Measurements from ENCODE around the gene KMO. TPM values are rescaled to one million over a fixed set of nuclear protein-coding genes. Genes with fewer than 3 reads are reported as not detected.

Gene KMO
- total and polyA plus RNA-seq, 2 of the 13 experiments (the other 11 are each of a cell fraction or from before 2014, with no cell fraction given): 0.01 TPM; not detected in 1

DNA sequence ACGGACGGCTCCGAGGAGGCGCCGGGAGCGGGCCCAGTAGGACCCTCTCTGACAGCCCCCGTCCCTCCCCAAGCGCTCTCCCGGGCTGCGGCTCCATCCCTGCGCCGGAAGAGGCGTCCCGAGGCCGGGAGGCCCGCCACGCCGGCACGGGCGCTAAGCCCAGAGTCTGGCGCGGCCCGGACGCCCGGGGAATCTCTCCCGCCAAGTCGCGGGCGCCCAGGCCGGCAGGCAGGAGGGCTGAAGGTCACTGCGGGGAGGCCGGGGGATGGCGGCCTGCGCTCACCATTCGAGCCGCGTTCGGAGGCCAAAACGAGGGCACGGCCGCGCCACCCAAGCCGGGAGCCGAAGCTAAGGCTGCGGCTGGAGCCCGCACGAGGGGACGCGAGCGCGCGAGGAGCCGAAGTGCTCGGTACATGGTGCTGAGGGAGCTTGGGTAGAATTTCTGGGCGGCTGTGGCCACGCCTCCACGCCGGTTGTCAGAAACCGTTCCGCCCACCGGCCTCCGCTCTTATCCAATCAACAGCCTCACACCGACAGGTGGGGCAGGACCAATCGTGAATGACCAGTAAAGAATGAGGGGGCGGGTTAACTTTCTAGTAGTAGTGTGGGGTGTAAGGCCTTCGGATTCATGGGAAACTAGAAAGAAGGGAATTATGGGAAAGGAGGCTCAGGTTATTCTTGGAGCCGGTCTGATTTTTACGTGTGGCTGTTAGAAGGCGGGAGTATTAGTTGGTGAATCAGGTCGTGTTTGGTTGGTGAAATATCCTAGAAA, 12.7 kb upstream of the KMO start, which contains the start of gene FH (continued):
- peak; percentile 69 for TF ChIP-seq MYC (CRISPR knock-in tag; IDR thresholded peaks at IDR 0.05; ENCODE audit: borderline replicate concordance)
- 0 out of 2 replicates have a peak, but pooled peaks have one; percentile 22 for TF ChIP-seq ZNF280B (CRISPR knock-in tag; IDR thresholded peaks at IDR 0.05; ENCODE audit: borderline replicate concordance)
- peak; percentile 76 for TF ChIP-seq ZNF451 (CRISPR knock-in tag; IDR thresholded peaks at IDR 0.05)
- peak; percentile 48; the same call in 1 of the 2 replicates for TF ChIP-seq ZZZ3 (CRISPR knock-in tag; IDR thresholded peaks at IDR 0.05; ENCODE audit: borderline replicate concordance)
- peak; percentile 36; the same call in 1 of the 2 replicates for TF ChIP-seq GATAD2A (CRISPR knock-in tag; IDR thresholded peaks at IDR 0.05)
- peak; percentile 89 for TF ChIP-seq ZNF605 (CRISPR knock-in tag; IDR thresholded peaks at IDR 0.05)
- TF ChIP-seq ZC3H4 (CRISPR knock-in tag; IDR thresholded peaks at IDR 0.05; ENCODE audit: borderline replicate concordance): peak; percentile 20; the same call in 1 of the 2 replicates
- peak; percentile 69; the same call in 1 of the 2 replicates for TF ChIP-seq ZNF768 (CRISPR knock-in tag; IDR thresholded peaks at IDR 0.05)
- 0 out of 2 replicates have a peak, but pooled peaks have one; percentile 42 for TF ChIP-seq ZNF414 (CRISPR knock-in tag; IDR thresholded peaks at IDR 0.05)
- TF ChIP-seq SRSF1 (optimal IDR thresholded peaks at IDR 0.05; ENCODE audit: low read depth, low read length): no peak
- 0 out of 2 replicates have a peak, but pooled peaks have one; percentile 25 for TF ChIP-seq ZNF329 (CRISPR knock-in tag; IDR thresholded peaks at IDR 0.05; ENCODE audit: low read depth)
- TF ChIP-seq ARNT2 (CRISPR knock-in tag; IDR thresholded peaks at IDR 0.05; ENCODE audit: low read depth): 0 out of 2 replicates have a peak, but pooled peaks have one; percentile 24
- peak; percentile 35; the same call in 1 of the 2 replicates for TF ChIP-seq GFI1 (CRISPR knock-in tag; IDR thresholded peaks at IDR 0.05; ENCODE audit: borderline replicate concordance)
- TF ChIP-seq GRHL1 (CRISPR knock-in tag; conservative IDR thresholded peaks at IDR 0.05): no peak
- peak; percentile 20; the same call in 1 of the 2 replicates for TF ChIP-seq SIX4 (CRISPR knock-in tag; IDR thresholded peaks at IDR 0.05)
- TF ChIP-seq KLF16 (CRISPR knock-in tag; IDR thresholded peaks at IDR 0.05): 0 out of 4 replicates have a peak, but pooled peaks of 1 of the 2 experiments have one; percentile 60
- TF ChIP-seq SP4 (CRISPR knock-in tag; IDR thresholded peaks at IDR 0.05): peak; percentile 89
- TF ChIP-seq ZBTB3 (CRISPR knock-in tag; IDR thresholded peaks at IDR 0.05; ENCODE audit: borderline replicate concordance, low read depth): no peak
- TF ChIP-seq SRF (IDR thresholded peaks at IDR 0.05; ENCODE audit: low read depth, low read length): no peak
- TF ChIP-seq FOXA3 (CRISPR knock-in tag; IDR thresholded peaks at IDR 0.05): peak; percentile 40
- no peak for TF ChIP-seq NFE2L2 (IDR thresholded peaks at IDR 0.05; ENCODE audit: low read length)
- peak; percentile 67; the same call in 1 of the 2 replicates for TF ChIP-seq GATAD1 (CRISPR knock-in tag; IDR thresholded peaks at IDR 0.05)

All from HepG2 (cell line).